Left lung (tissue), 10 donors: ENCODE measurements around the gene NCEH1. TPM values are rescaled to one million over a fixed set of nuclear protein-coding genes. Genes with fewer than 3 reads are reported as not detected.

ENCODE experiments used
- ATAC-seq: fragments of 200-7000 bp; cut with Tn5 transposase; one replicate; pipeline ENCODE4 v1.9.1; 2020; ENCODE audit warnings: moderate library complexity
- DNase-seq, 4 donors: peaks; one replicate each; pipeline ENCODE4 v3.0.0-alpha.2; 2013 to 2020
- H3K27ac ChIP-seq, 2 donors: fragments of 200-600 bp; sonication (generic) in 1 of 2; one replicate each; pipeline versions ENCODE4 v1.5.0 to v1.8.0; 2020 to 2021
- H3K27me3 ChIP-seq, 2 donors: fragments of 200-600 bp; sonication (generic) in 1 of 2; one replicate each; pipeline versions ENCODE4 v1.5.0 to v1.8.0; 2020 to 2021
- H3K36me3 ChIP-seq, 2 donors: fragments of 200-600 bp; sonication (generic) in 1 of 2; one replicate each; pipeline versions ENCODE4 v1.5.0 to v1.8.0; 2020 to 2021
- H3K4me1 ChIP-seq, 2 donors: fragments of 200-600 bp; one replicate each; pipeline ENCODE4 v1.8.0; 2021
- H3K4me3 ChIP-seq, 2 donors: fragments of 200-600 bp; sonication (generic) in 1 of 2; one replicate each; pipeline versions ENCODE4 v1.5.0 to v1.8.0; 2020 to 2021; ENCODE audit warnings: mild to moderate bottlenecking in 1 of 2
- H3K9me3 ChIP-seq, 2 donors: fragments of 200-600 bp; sonication (generic) in 1 of 2; one replicate each; pipeline versions ENCODE4 v1.5.0 to v1.8.0; 2020 to 2021
- CTCF ChIP-seq, 2 donors: fragments of 200-600 bp; sonication (generic) in 1 of 2; IDR thresholded peaks; one replicate each; pipeline versions ENCODE4 v1.5.0 to v1.8.0; 2021; ENCODE audit warnings: antibody characterized with exemption in 2 of 2
- intact Hi-C, 2 donors: fragments of 100-400 bp; cut with DNase I; formaldehyde crosslinking; loops; one replicate each; pipeline versions ENCODE4 v1.11.2 to v1.14.2; 2022
- polyA plus RNA-seq, 6 donors: library from polyadenylated mRNA; unstranded; fragments of 120-200 nt; gene quantifications; one replicate each; pipeline ENCODE4 v1.2.1, GENCODE V29; 2013; ENCODE audit not compliant: insufficient read length in 6 of 6
- total RNA-seq, 2 donors: library from RNA; stranded (reverse); fragmentation: NEBNext Ultra II Directional; extraction: Animal tissue kit (Norgen Biotek cat#: 25700); gene quantifications; one replicate each; pipeline ENCODE4 v1.2.1, GENCODE V29; 2021
- donor health status: DM: no; HTN: yes; CAD: no.
- donor health status: DM: no; HTN: no; CAD: no.

NCEH1 gene
- total and polyA plus RNA-seq, 8 donors: 2.8 to 66.6 (median 3.3) TPM

GRCh38 chr3:172696357-172696756 lies 14.5 kb downstream of the NCEH1 start:
- Histone ChIP-seq H3K27me3 (no peaks in the 10 kb centered on the region), H3K4me3 (no peak overlapping the region), H3K4me1 (peaks cover 0 to 55% of the 10 kb centered on the region in 2 donors), H3K27ac (no peak overlapping the region), H3K36me3 (no peaks in the 10 kb centered on the region), H3K9me3 (no peaks in the 10 kb centered on the region)
- ATAC-seq: no peak
- no peak for TF ChIP-seq CTCF (IDR thresholded peaks at IDR 0.05)
- intact Hi-C loops: no loop called here
- no peak for DNase-seq

- no peaks in the 10 kb centered on the region for H3K27me3 ChIP-seq
- H3K27ac ChIP-seq: peak overlapping the region in 1 of 2 donors; percentile 16
- H3K36me3 ChIP-seq: no peaks in the 10 kb centered on the region
- H3K9me3 ChIP-seq: no peaks in the 10 kb centered on the region
- H3K4me1 ChIP-seq: peaks cover 0 to 51% of the 10 kb centered on the region in 2 donors
- no peak overlapping the region for H3K4me3 ChIP-seq
- no peak for TF ChIP-seq CTCF (IDR thresholded peaks at IDR 0.05)
- DNase-seq: no peak
- ATAC-seq: no peak
- intact Hi-C loops: no loop called here
These were observed 16.2 kb downstream of the NCEH1 start for GRCh38 chr3:172694573-172695246.

- H3K36me3 ChIP-seq: no peaks in the 10 kb centered on the region
- no peaks in the 10 kb centered on the region for H3K27me3 ChIP-seq
- no peak for TF ChIP-seq CTCF (IDR thresholded peaks at IDR 0.05)
- DNase-seq (no peak), ATAC-seq (peak; percentile 11)
- H3K9me3 ChIP-seq: no peaks in the 10 kb centered on the region
- no peak overlapping the region for H3K27ac ChIP-seq
- peaks cover 0 to 33% of the 10 kb centered on the region in 2 donors for H3K4me1 ChIP-seq
- no peak overlapping the region for H3K4me3 ChIP-seq
- intact Hi-C loops: no loop called here
These were observed 18.0 kb downstream of the NCEH1 start for GRCh38 chr3:172692751-172693338.

GRCh38 chr3:172690936-172691335 lies 19.9 kb downstream of the NCEH1 start:
- Histone ChIP-seq H3K27me3 (no peaks in the 10 kb centered on the region), H3K36me3 (no peaks in the 10 kb centered on the region), H3K27ac (no peak overlapping the region), H3K9me3 (no peaks in the 10 kb centered on the region), H3K4me3 (no peak overlapping the region), H3K4me1 (peaks cover 0 to 30% of the 10 kb centered on the region in 2 donors)
- intact Hi-C loops: no loop called here
- ATAC-seq: peak; percentile 13
- no peak for TF ChIP-seq CTCF (IDR thresholded peaks at IDR 0.05)
- no peak for DNase-seq

GRCh38 chr3:172688588-172688987 lies 22.3 kb downstream of the NCEH1 start:
- ATAC-seq (peak; percentile 15), DNase-seq (no peak)
- H3K9me3 ChIP-seq: no peaks in the 10 kb centered on the region
- TF ChIP-seq CTCF (IDR thresholded peaks at IDR 0.05): no peak
- H3K27ac ChIP-seq: no peak overlapping the region
- no peaks in the 10 kb centered on the region for H3K36me3 ChIP-seq
- H3K4me3 ChIP-seq: no peak overlapping the region
- peaks cover 0 to 25% of the 10 kb centered on the region in 2 donors for H3K4me1 ChIP-seq
- no peaks in the 10 kb centered on the region for H3K27me3 ChIP-seq
- intact Hi-C loops: no loop called here
